T-helper 17 cell (primary cell): ENCODE measurements around the gene KRTAP9-9. TPM values are rescaled to one million over a fixed set of nuclear protein-coding genes. Genes with fewer than 3 reads are reported as not detected.

ENCODE experiments used
- total RNA-seq, 4 donors: library from RNA in 2 of 4; stranded (reverse) in 2 of 4; gene quantifications; one replicate each; pipeline ENCODE4 v1.2.3 and lab custom pipeline; 2022 to 2026

Gene KRTAP9-9
- total RNA-seq, 2 donors from 2014 or later = not detected

Other genes starting within 250 kb of the KRTAP9-9 start
- not detected for gene KRTAP3-1, start 246.3 kb upstream of the KRTAP9-9 start, total RNA-seq
- not detected for gene KRTAP1-5, start 228.2 kb upstream of the KRTAP9-9 start, total RNA-seq
- not detected for gene KRTAP1-4, start 225.2 kb upstream of the KRTAP9-9 start, total RNA-seq
- not detected for gene KRTAP1-3, start 220.5 kb upstream of the KRTAP9-9 start, total RNA-seq
- not detected for gene KRTAP1-1, start 213.9 kb upstream of the KRTAP9-9 start, total RNA-seq
- gene KRTAP2-1, start 208.1 kb upstream of the KRTAP9-9 start, total RNA-seq = not detected
- not detected for gene KRTAP2-2, start 200.2 kb upstream of the KRTAP9-9 start, total RNA-seq
- gene KRTAP2-3, start 195.3 kb upstream of the KRTAP9-9 start, total RNA-seq = not detected
- not detected for gene KRTAP2-4, start 189.5 kb upstream of the KRTAP9-9 start, total RNA-seq
- gene KRTAP4-7, start 171.2 kb upstream of the KRTAP9-9 start, total RNA-seq = not detected
- not detected for gene KRTAP4-8, start 157.2 kb upstream of the KRTAP9-9 start, total RNA-seq
- gene KRTAP4-16, start 153.2 kb upstream of the KRTAP9-9 start, total RNA-seq = not detected
- not detected for gene KRTAP4-9, start 150.0 kb upstream of the KRTAP9-9 start, total RNA-seq
- gene KRTAP4-11, start 137.0 kb upstream of the KRTAP9-9 start, total RNA-seq = not detected
- gene KRTAP4-12, start 131.2 kb upstream of the KRTAP9-9 start, total RNA-seq = not detected
- gene KRTAP4-6, start 114.8 kb upstream of the KRTAP9-9 start, total RNA-seq = not detected
- not detected for gene KRTAP4-5, start 105.6 kb upstream of the KRTAP9-9 start, total RNA-seq
- gene KRTAP4-4, start 94.6 kb upstream of the KRTAP9-9 start, total RNA-seq = not detected
- gene KRTAP4-3, start 87.2 kb upstream of the KRTAP9-9 start, total RNA-seq = not detected
- not detected for gene KRTAP4-2, start 77.2 kb upstream of the KRTAP9-9 start, total RNA-seq
- gene KRTAP4-1, start 70.5 kb upstream of the KRTAP9-9 start, total RNA-seq = not detected
- not detected for gene KRTAP9-1, start 65.5 kb upstream of the KRTAP9-9 start, total RNA-seq
- gene KRTAP9-2, start 28.7 kb upstream of the KRTAP9-9 start, total RNA-seq = not detected
- not detected for gene KRTAP9-3, start 22.9 kb upstream of the KRTAP9-9 start, total RNA-seq
- not detected for gene KRTAP9-8, start 17.4 kb upstream of the KRTAP9-9 start, total RNA-seq
- not detected for gene KRTAP9-4, start 5.7 kb upstream of the KRTAP9-9 start, total RNA-seq
- not detected for gene KRTAP9-6, start 10.0 kb downstream of the KRTAP9-9 start, total RNA-seq
- gene KRTAP9-7, start 20.3 kb downstream of the KRTAP9-9 start, total RNA-seq = not detected
- not detected for gene KRTAP29-1, start 47.5 kb downstream of the KRTAP9-9 start, total RNA-seq
- gene KRTAP16-1, start 53.9 kb downstream of the KRTAP9-9 start, total RNA-seq = under 1 TPM; 0.17 to 0.34 TPM
- not detected for gene KRTAP17-1, start 60.3 kb downstream of the KRTAP9-9 start, total RNA-seq
- not detected for gene KRT33A, start 95.4 kb downstream of the KRTAP9-9 start, total RNA-seq
- not detected for gene KRT33B, start 114.4 kb downstream of the KRTAP9-9 start, total RNA-seq
- gene KRT34, start 126.9 kb downstream of the KRTAP9-9 start, total RNA-seq = not detected
- not detected for gene KRT31, start 142.2 kb downstream of the KRTAP9-9 start, total RNA-seq
- not detected for gene KRT37, start 169.2 kb downstream of the KRTAP9-9 start, total RNA-seq
- gene KRT38, start 185.6 kb downstream of the KRTAP9-9 start, total RNA-seq = not detected
- not detected for gene KRT32, start 212.0 kb downstream of the KRTAP9-9 start, total RNA-seq
- not detected for gene KRT35, start 225.8 kb downstream of the KRTAP9-9 start, total RNA-seq
- gene KRT36, start 234.5 kb downstream of the KRTAP9-9 start, total RNA-seq = not detected